ENCODE data around the gene C16orf96.

- no peak for TF ChIP-seq CTCF (IDR thresholded peaks at IDR 0.05 in 2 of 3, conservative IDR thresholded peaks at IDR 0.05 in 1 of 3; ENCODE audit: borderline replicate concordance in 1 of 3, insufficient read depth in 1 of 3, low read depth in 2 of 3, low read length in 2 of 3)
- no peak for TF ChIP-seq EZH2 (IDR thresholded peaks at IDR 0.05)
- TF ChIP-seq JUND (IDR thresholded peaks at IDR 0.05) = no peak
Observed at GRCh38 chr16:4607841-4608703, 51.9 kb downstream of the C16orf96 start.
